Measurements from ENCODE around the gene SLC30A3. TPM values are rescaled to one million over a fixed set of nuclear protein-coding genes. Genes with fewer than 3 reads are reported as not detected.

Gene SLC30A3
- total and polyA plus RNA-seq, 2 of the 4 experiments (the other 2 are of a cell fraction), result 0.15 TPM; not detected in 1

GRCh38 chr2:27261926-27262298, 935 bp downstream of the SLC30A3 start:
- 2% methylated on average over 19 of the region's 40 CpGs; no CpG with 5 or more reads in 1 of the 2 experiments for WGBS, 2 experiments (ENCODE audit: extremely low coverage in 2 of 2, insufficient read length in 1 of 2)
- Histone ChIP-seq H2BK15ac (ENCODE audit: low read depth, low read length) (no peak overlapping the region), H3K27me3 (ENCODE audit: control insufficient read depth, insufficient read depth, low read length) (peaks cover 86% of the 10 kb centered on the region), H2BK5ac (ENCODE audit: low read depth, low read length, poor library complexity, severe bottlenecking) (no peak overlapping the region), H3K4me3 (ENCODE audit: insufficient read depth, low read depth, low read length) (no peak overlapping the region), H2BK120ac (ENCODE audit: low read depth, low read length) (no peak overlapping the region), H3K9ac (ENCODE audit: low read depth, low read length) (no peak overlapping the region), H3K9me1 (ENCODE audit: insufficient read depth, low read length) (no peaks in the 10 kb centered on the region; the same call in 1 of the 2 replicates), H3K56ac (ENCODE audit: extremely low read depth, insufficient read depth, low read length) (no peak overlapping the region), H2AFZ (replicated peaks; ENCODE audit: low read length, poor library complexity) (no peak overlapping the region), H2BK20ac (ENCODE audit: low read depth, low read length) (no peak overlapping the region), H4K91ac (ENCODE audit: insufficient read depth, low read depth, low read length) (no peak overlapping the region), H3K14ac (replicated peaks; ENCODE audit: low read depth, low read length) (no peak overlapping the region), H3K4ac (ENCODE audit: low read depth, low read length) (no peak overlapping the region), H3K27ac (ENCODE audit: insufficient read depth, low read length) (no peak overlapping the region), H2AK5ac (ENCODE audit: low read depth, low read length) (no peak overlapping the region), H4K20me1 (ENCODE audit: insufficient read depth, low read length) (no peaks in the 10 kb centered on the region), H4K8ac (ENCODE audit: low read depth in 2 of 2, low read length in 2 of 2) (no peak overlapping the region), H2AK9ac (replicated peaks; ENCODE audit: low read depth, low read length, poor library complexity) (no peak overlapping the region), H3K23ac (ENCODE audit: low read depth, low read length) (no peak overlapping the region), H3K79me1 (ENCODE audit: low read depth in 1 of 2, low read length in 2 of 2) (no peaks in the 10 kb centered on the region), H3K4me1 (ENCODE audit: control insufficient read depth, insufficient read depth, low read length) (peaks cover 4% of the 10 kb centered on the region; the same call in 1 of the 2 replicates), H3K18ac (ENCODE audit: low read depth, low read length) (no peak overlapping the region), H3K9me3 (ENCODE audit: control insufficient read depth, insufficient read depth, low read length) (no peaks in the 10 kb centered on the region; the same call in 1 of the 2 replicates), H3K36me3 (ENCODE audit: control insufficient read depth, insufficient read depth, low read length) (no peaks in the 10 kb centered on the region), H4K5ac (ENCODE audit: low read depth, low read length) (no peak overlapping the region), H3K4me2 (ENCODE audit: low read depth, low read length) (no peak overlapping the region)
- no TSS peak for BruUV-seq (replicated peaks)
- TF ChIP-seq POLR2A (IDR thresholded peaks at IDR 0.05; ENCODE audit: low read depth, low read length) (no peak), MAZ (IDR thresholded peaks at IDR 0.05; ENCODE audit: borderline replicate concordance, low read depth, low read length) (no peak)
- dilution Hi-C loops (cut with HindIII; ENCODE audit: low sequenced_read_pairs, unreplicated experiment), result no loop called here
- ATAC-seq (ENCODE audit: low read depth) (no peak), DNase-seq (no peak)
- ChIA-PET CTCF (no interaction called here), POLR2A (ENCODE audit: unreplicated experiment) (no interaction called here)
- in situ Hi-C loops (cut with MboI; ENCODE audit: low sequenced_read_pairs), result no loop called here
- intact Hi-C loops (cut with micrococcal nuclease), result no loop called here

Measured in IMR-90 (cell line).